ENCODE results near the gene GARIN5B. TPM values are rescaled to one million over a fixed set of nuclear protein-coding genes. Genes with fewer than 3 reads are reported as not detected.

GARIN5B gene
- total and polyA plus RNA-seq, 2 donors (not counting 1 experiment from before 2014, with no cell fraction given), result not detected

- Histone ChIP-seq H3K4me2 (replicated peaks; ENCODE audit: low read depth, low read length, poor library complexity, severe bottlenecking) (no peak overlapping the region), H3K4me1 (ENCODE audit: control insufficient read depth in 2 of 2, insufficient read depth in 2 of 2, low read length in 2 of 2) (no peaks in the 10 kb centered on the region), H3K79me2 (ENCODE audit: control insufficient read depth, insufficient read depth, low read length) (no peaks in the 10 kb centered on the region), H2AFZ (ENCODE audit: insufficient read depth, low read depth, low read length, poor library complexity, severe bottlenecking) (no peak overlapping the region), H3K9ac (ENCODE audit: low read length) (no peak overlapping the region), H3K36me3 (replicated peaks in 1 of 2; ENCODE audit: control extremely low read depth in 1 of 2, control insufficient read depth in 1 of 2, extremely low read depth in 1 of 2, insufficient read depth in 2 of 2, low read length in 1 of 2) (no peaks in the 10 kb centered on the region), H3K9me3 (ENCODE audit: control extremely low read depth in 1 of 3, control insufficient read depth in 2 of 3, insufficient read depth in 1 of 3, low read length in 2 of 3) (peaks cover 0 to 8% (median 0%) of the 10 kb centered on the region in 3 donors), H4K20me1 (ENCODE audit: control insufficient read depth, insufficient read depth, low read length, poor library complexity, severe bottlenecking) (no peaks in the 10 kb centered on the region), H3K27me3 (replicated peaks in 1 of 4; ENCODE audit: control extremely low read depth in 1 of 4, control insufficient read depth in 3 of 4, insufficient read depth in 4 of 4, low read length in 3 of 4) (no peaks in the 10 kb centered on the region), H3K27ac (ENCODE audit: low read length in 2 of 2) (no peak overlapping the region), H3K4me3 (ENCODE audit: control extremely low read depth in 1 of 5, extremely low read depth in 1 of 5, insufficient read depth in 1 of 5, low read depth in 2 of 5, low read length in 4 of 5) (no peak overlapping the region)
- H3K9me3 Mint-ChIP-seq (ENCODE audit: insufficient read depth), result no peaks in the 10 kb centered on the region
- H3K27ac Mint-ChIP-seq, result no peak overlapping the region
- intact Hi-C loops (cut with micrococcal nuclease), result no loop called here
- ATAC-seq (ENCODE audit: low read depth), result no peak
- POLR2A ChIA-PET, result no interaction called here
- no peak overlapping the region for H3K4me3 Mint-ChIP-seq
- DNase-seq, result no peak
- H3K27me3 Mint-ChIP-seq, result no peaks in the 10 kb centered on the region
- CTCF ChIA-PET, result interaction anchor here (0.7 kb wide), 1 partner anchor 11 kb away, joined by 3 read pairs; no protein-coding TSS in a partner anchor
- TF ChIP-seq EZH2 (IDR thresholded peaks at IDR 0.05; ENCODE audit: borderline replicate concordance, insufficient read depth, low read depth, low read length, poor library complexity, severe bottlenecking), result no peak
- TF ChIP-seq, protein P1, sequence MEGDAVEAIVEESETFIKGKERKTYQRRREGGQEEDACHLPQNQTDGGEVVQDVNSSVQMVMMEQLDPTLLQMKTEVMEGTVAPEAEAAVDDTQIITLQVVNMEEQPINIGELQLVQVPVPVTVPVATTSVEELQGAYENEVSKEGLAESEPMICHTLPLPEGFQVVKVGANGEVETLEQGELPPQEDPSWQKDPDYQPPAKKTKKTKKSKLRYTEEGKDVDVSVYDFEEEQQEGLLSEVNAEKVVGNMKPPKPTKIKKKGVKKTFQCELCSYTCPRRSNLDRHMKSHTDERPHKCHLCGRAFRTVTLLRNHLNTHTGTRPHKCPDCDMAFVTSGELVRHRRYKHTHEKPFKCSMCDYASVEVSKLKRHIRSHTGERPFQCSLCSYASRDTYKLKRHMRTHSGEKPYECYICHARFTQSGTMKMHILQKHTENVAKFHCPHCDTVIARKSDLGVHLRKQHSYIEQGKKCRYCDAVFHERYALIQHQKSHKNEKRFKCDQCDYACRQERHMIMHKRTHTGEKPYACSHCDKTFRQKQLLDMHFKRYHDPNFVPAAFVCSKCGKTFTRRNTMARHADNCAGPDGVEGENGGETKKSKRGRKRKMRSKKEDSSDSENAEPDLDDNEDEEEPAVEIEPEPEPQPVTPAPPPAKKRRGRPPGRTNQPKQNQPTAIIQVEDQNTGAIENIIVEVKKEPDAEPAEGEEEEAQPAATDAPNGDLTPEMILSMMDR (IDR thresholded peaks at IDR 0.05), result no peak
- 97% methylated on average over 47 of the region's 47 CpGs for WGBS (ENCODE audit: insufficient coverage)
- H3K4me1 Mint-ChIP-seq, result no peaks in the 10 kb centered on the region
Observed at GRCh38 chr19:55312621-55313512, 50.2 kb downstream of the GARIN5B start.

DNA sequence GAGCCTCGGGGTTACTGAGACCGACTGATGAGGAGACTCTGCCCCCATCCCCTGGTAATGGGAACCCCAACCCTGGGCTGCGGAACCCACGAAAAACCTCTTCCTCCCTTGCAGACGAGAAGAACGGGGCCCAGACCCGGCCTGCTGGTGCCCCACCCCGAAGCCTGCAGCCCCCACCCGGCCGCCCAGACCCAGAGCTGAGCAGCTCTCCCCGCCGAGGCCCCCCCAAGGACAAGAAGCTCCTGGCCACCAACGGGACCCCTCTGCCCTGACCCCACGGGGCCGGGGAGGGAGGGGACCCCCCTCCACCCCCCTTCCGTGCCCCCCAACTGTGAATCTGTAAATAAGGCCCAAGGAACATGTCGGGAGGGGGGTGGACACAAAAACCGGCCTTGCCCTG, 51.3 kb downstream of the GARIN5B start:
- POLR2A ChIA-PET, result no interaction called here

More for the DNA sequence above, 51.3 kb downstream of the GARIN5B start:
- no peak overlapping the region for H3K9ac ChIP-seq (ENCODE audit: low read length)
- no peak overlapping the region for H3K4me3 ChIP-seq (ENCODE audit: control extremely low read depth in 1 of 5, extremely low read depth in 1 of 5, insufficient read depth in 1 of 5, low read depth in 2 of 5, low read length in 4 of 5)
- peaks cover 0 to 8% (median 0%) of the 10 kb centered on the region in 3 donors for H3K9me3 ChIP-seq (ENCODE audit: control extremely low read depth in 1 of 3, control insufficient read depth in 2 of 3, insufficient read depth in 1 of 3, low read length in 2 of 3)
- no peaks in the 10 kb centered on the region for H3K79me2 ChIP-seq (ENCODE audit: control insufficient read depth, insufficient read depth, low read length)
- no peak overlapping the region for H3K27ac ChIP-seq (ENCODE audit: low read length in 2 of 2)
- no peak overlapping the region for H3K27ac Mint-ChIP-seq
- no peak overlapping the region for H3K4me3 Mint-ChIP-seq
- DNase-seq (no peak), ATAC-seq (ENCODE audit: low read depth) (no peak)
- no peaks in the 10 kb centered on the region for H3K4me1 Mint-ChIP-seq
- 86% methylated on average over 8 of the region's 18 CpGs for WGBS (ENCODE audit: insufficient coverage)
- H2AFZ ChIP-seq (ENCODE audit: insufficient read depth, low read depth, low read length, poor library complexity, severe bottlenecking), result no peak overlapping the region
- no peaks in the 10 kb centered on the region for H3K9me3 Mint-ChIP-seq (ENCODE audit: insufficient read depth)
- CTCF ChIA-PET, result interaction anchor here (0.7 kb wide), 1 partner anchor 10 kb away, joined by 3 read pairs; no protein-coding TSS in a partner anchor
- H3K4me2 ChIP-seq (replicated peaks; ENCODE audit: low read depth, low read length, poor library complexity, severe bottlenecking), result no peak overlapping the region
- intact Hi-C loops (cut with micrococcal nuclease), result no loop called here
- H3K27me3 Mint-ChIP-seq, result no peaks in the 10 kb centered on the region
- no peaks in the 10 kb centered on the region for H3K4me1 ChIP-seq (ENCODE audit: control insufficient read depth in 2 of 2, insufficient read depth in 2 of 2, low read length in 2 of 2)
- H3K36me3 ChIP-seq (replicated peaks in 1 of 2; ENCODE audit: control extremely low read depth in 1 of 2, control insufficient read depth in 1 of 2, extremely low read depth in 1 of 2, insufficient read depth in 2 of 2, low read length in 1 of 2), result no peaks in the 10 kb centered on the region
- no peaks in the 10 kb centered on the region for H3K27me3 ChIP-seq (replicated peaks in 1 of 4; ENCODE audit: control extremely low read depth in 1 of 4, control insufficient read depth in 3 of 4, insufficient read depth in 4 of 4, low read length in 3 of 4)
- no peaks in the 10 kb centered on the region for H4K20me1 ChIP-seq (ENCODE audit: control insufficient read depth, insufficient read depth, low read length, poor library complexity, severe bottlenecking)
- TF ChIP-seq, protein P1 (IDR thresholded peaks at IDR 0.05), result no peak
- no peak for TF ChIP-seq EZH2 (IDR thresholded peaks at IDR 0.05; ENCODE audit: borderline replicate concordance, insufficient read depth, low read depth, low read length, poor library complexity, severe bottlenecking)

All from B cell (primary cell).